Renal cortex interstitium (tissue), 11 donors: ENCODE results near the gene ASB15. TPM values are rescaled to one million over a fixed set of nuclear protein-coding genes. Genes with fewer than 3 reads are reported as not detected.

ENCODE experiments used
- DNase-seq, 11 donors: peaks; one replicate each; pipeline ENCODE4 v3.0.0-alpha.2; 2013; ENCODE audit warnings: low read depth in 9 of 11, low spot score in 4 of 11; ENCODE audit errors: extremely low read depth in 1 of 11
- polyA plus RNA-seq, 3 donors: library from polyadenylated mRNA; unstranded; fragments of 120-200 nt; gene quantifications; one replicate each; pipeline ENCODE4 v1.2.1, GENCODE V29; 2013; ENCODE audit not compliant: insufficient read length in 3 of 3

Gene ASB15
- polyA plus RNA-seq, 3 donors, result 1.7 to 2.8 (median 2.1) TPM

DNA sequence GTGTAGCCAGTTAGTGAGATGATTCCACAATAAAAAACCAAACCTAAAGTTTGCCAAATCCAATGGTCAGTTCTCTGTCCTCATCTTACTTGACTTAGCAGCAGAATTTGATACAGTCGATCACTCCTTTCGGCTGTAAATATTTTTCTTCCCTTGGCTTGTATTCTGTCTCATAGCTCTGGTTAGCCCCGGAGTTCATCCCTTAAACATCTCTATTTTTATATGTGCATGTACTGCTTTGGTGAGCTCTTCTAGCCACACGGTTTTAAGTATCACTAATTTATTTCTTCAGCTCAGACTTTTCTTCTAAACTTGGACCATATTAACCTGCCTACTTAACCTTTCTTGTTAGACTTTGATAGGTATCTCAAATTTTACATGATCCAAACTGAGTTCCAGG, 17.8 kb upstream of the ASB15 start:
- DNase-seq, result no peak

DNA sequence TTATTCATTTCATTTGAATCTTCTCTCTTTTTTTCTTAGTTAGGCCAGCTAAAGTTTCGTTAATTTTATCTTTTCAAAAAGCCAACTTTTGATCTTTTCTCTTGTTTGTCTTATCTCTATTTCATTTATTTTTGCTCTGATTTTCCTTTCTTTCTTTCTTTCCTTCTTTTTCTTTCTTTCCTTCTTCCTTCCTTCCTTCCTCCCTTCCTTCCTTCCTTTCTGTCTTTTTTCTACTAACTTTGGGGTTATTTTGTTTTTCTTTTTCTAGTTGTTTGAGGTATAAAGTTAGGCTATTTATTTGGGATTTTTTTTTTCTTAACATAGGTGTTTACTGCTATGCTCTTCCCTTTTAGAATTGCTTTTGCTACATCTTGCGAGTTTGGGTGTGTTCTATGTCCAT, 13.2 kb upstream of the ASB15 start:
- DNase-seq, result no peak

DNA sequence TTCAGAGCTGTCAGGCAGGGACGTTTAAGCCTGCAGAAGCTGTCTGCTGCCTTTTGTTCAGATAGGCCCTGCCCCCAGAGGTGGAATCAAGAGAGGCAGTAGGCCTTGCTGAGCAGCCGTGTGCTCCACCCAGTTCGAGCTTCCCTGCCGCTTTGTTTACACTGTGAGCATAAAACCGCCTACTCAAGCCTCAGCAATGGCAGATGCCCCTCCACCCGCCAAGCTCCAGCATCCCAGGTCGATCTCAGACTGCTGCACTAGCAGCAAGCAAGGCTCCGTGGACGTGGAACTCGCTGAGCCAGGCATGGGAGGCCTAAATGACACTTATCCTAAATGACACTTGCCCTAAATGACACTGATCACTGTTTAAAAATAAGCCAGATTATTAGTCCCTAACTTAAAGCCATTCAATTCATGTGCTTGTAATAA, 6.8 kb upstream of the ASB15 start:
- DNase-seq, result no peak

DNA sequence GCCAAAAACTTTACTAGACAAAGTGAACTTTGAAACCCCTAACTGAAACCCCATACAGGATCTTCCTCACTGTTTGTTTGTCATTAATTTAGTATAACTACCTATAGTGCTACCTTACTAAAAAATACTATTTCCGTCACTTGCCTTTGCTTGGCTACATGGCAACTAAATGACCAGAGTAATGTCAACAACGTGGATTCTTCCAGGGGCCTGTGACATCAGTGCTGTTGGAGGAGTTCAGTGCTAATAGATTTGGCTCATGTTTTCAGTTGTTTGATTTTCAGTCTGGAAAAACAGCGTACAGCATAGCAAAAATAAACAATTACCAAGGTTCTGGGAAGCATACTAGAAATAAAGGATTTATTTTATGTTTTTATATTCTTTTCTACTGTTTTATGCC, 3.0 kb upstream of the ASB15 start:
- DNase-seq, result no peak

DNA sequence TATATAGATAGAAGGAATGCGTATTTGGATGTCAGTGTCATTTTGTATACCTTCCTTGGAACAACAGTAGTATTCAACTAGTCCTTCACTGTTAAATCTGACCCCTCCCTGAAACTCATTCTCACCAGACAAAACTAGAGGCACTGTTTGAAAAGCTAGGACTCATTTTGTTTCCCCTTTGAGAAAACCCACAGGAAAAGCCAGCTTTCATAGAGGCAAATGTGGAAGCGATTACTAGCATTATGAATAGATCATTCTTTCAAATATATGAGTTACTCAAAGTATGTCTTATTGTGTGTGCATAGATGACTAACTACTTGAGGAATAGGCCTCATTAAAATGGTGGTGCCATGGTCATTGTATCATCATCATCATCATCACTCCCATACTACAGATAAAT, 1.9 kb upstream of the ASB15 start:
- DNase-seq, result no peak

DNA sequence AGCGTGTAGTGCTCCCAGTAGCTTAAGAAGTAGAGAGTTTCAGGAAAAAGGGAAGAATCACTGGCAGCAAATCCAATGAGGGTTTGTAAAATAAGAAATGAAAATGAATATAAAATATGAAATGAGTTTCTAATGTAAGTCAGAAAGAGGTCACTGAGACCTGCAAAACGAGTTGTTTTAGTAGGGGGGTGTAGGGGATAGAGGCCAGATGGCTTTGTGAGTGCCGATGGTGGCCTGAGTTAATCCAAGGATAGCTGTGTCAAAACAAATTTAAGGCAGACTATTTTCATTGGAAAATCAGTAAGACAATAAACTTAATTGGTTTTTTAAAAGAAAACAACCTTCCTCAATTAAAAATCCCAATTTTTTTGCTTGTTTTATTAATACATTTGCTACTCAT, 745 bp upstream of the ASB15 start:
- no peak for DNase-seq

DNA sequence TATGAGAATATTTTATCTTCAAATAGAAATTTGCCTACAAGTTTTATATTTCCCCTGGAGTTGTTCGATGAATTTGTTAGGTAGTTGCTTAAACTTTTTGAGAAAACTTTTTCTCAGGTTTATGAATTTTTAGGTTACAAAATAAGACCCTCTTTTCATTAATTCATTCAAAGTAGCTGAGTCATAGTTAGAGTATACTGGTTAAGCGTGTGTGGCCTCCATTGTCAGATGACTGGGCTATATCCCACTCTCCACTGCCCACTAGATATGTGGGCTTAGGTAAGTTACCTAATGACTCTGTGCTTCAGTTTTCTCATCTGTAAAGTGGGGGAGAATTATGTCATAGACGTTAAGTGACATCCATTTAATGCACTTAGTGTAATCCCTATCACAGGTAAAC, 1.0 kb downstream of the ASB15 start:
- DNase-seq, result no peak

DNA sequence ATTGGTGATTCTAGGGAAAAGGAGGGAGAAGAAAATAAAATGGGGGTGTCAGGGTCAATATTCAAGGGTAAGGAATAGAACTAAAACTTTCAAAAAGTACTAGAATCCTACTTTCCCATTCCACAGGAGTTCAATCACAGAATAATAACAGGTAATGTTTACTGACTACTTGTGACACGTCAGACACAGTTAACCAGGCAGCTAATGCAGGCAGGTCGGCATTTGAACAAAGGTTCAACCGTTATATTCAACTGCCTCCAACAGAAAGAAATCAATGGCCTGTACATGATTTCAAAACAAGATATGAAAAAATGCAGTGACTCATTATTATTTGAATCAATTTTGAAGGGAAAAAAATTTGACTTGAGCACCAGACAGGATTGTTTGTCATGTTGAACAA, 3.1 kb downstream of the ASB15 start:
- no peak for DNase-seq

DNA sequence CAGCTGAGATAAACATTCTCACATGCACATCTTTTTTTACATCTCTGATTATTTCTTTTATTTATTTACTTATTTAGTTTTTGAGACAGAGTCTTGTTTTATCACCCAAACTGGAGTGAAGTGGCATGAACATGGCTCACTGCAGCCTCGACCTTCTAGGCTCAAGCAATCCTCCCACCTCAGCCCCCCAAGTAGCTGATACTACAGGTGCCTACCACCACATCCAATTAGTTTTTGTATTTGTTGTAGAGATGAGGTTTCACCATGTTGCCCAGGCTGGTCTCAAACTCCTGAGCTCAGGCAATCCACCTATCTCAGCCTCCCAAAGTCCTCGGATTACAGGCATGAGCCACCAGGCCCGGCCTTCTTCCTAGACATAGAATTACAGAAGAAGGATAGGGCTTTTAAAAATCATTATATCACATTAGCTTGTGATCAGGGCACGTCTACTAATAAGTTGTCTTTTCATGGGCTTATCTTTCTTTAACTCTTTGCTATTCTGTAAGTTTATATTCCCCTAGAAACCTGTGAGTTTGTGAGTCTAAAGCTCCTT, 5.9 kb downstream of the ASB15 start:
- no peak for DNase-seq

DNA sequence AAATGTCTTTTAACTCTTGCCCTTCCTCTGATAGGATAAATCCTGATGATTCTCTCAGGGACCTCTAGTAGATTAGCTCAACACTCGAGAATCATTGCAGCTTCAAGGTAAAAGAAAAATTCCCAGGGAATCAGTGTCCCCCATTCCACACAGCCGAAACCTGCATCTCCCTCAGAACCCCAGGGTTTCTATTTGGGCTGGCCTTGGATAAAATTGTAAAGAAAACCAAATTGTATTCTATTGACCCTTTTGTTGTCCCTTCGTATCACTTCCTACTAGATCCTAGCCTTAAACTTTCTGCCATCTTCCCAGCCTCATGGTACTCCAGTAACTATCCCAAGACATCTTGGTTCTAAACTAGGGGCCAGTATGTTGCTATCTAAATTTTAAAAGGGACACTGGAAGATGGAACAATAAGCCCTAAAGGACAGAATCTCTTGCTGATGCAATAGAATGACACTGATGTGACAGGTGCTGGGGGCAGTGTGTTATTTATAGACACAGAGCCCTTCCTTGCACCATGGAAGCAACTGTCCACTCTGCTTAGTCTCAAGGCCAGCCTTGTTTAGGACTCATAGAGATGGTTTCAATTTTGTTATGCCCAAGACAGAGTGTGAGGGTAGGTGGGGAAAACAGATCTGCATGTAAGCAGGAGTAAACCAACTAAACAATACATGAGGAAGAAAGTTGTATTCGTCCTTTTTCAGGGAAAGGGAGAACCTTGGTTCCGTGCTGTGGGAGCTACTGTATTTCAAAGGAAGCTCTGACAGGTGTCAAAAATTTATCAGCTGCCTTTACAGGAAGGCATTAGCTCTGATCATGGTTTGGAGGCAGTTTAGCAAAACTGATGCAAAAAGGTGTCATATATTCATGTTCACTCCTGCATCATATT, 7.6 kb downstream of the ASB15 start:
- DNase-seq, result no peak

DNA sequence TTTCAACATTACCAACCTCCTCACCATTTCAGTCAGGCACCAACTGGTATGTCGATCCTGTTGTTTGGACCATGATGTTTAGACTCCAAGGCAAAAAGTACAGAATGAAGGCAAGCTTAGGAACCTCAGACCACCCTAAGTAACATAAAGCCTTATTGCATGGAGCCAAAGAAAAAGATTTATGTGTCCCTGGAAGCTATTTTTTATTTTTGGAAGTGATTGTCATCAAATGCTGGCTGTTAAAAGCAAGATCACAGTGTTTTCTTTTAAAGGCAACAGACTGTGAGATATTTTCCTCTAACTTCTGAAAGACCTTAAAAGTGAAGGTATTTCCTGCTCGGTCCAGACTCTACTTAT, 8.2 kb downstream of the ASB15 start:
- no peak for DNase-seq

DNA sequence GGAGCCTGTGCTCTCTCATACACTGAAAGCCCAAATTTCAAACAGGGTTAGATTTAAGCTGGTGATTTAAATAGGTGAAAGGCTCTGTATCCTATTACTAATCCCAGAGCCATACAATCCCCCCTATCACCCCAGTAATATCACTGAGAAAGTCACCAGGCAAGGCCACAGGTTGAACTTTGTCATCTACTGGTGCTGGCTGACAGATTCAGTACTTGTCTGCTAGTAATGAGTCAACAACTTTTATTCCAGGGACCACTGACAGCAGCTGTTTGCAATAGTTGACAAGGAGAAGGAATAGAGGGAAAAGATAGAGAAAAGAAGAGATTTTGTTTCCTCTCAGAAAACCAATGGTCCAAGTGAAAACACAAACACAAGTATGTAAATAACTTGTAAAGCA, 10.4 kb downstream of the ASB15 start:
- DNase-seq, result no peak

DNA sequence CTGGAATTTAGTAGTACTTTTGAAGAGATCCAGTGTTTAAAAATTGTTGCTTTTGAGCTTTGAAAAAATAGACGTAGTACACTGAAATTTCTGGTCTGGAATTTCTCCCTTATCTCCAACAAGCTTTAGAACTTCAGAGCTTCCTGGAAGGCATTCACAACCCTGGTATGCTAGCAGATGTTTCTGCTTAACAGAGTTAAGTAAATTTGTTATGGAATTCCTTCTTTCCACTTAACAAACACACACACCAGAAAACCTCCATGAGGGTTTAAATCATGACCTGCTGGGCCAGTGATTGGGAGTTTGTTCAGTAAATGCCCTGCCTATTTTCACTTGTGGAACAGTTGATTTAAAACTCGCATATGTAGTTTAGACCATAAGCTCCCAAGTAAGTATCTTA, 13.7 kb downstream of the ASB15 start:
- DNase-seq, result peak in 3 of 11 donors; percentile 16 to 33 (median 23)

DNA sequence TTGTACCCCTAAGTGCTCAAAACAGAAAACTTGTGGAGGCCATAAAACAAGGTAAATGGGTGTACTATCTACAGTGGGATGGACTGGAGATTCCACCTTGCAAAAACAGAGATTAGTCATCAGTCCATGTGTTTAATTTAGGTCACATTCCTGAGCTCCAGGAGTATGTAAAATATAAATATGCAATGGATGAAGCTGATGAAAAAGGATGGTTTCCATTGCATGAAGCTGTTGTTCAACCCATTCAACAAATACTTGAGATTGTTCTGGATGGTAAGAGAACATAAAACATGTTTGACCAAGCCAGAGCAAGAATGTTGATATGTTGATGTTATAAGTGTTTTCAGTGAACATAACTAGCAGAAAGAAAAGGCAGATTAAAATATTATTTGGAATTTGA, 14.6 kb downstream of the ASB15 start:
- DNase-seq, result no peak

DNA sequence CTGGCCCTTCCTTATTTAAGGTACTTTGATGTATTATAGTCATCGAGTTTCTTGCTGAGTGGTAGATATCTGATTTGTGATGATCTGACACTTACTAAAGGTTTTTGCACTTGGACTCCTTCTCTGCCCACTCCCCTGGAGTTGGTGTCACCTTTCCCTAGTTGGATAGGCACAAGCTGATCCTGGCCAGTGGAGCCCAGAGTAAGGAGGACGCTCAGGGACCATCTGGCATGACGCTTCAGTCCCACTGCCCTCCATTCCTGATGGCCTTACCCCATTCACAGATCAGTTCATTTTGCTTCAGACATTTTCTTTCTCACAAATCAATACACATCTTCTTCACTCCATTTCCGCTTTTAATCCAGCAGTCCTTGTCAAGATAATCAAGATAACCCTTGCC, 20.1 kb downstream of the ASB15 start:
- no peak for DNase-seq

DNA sequence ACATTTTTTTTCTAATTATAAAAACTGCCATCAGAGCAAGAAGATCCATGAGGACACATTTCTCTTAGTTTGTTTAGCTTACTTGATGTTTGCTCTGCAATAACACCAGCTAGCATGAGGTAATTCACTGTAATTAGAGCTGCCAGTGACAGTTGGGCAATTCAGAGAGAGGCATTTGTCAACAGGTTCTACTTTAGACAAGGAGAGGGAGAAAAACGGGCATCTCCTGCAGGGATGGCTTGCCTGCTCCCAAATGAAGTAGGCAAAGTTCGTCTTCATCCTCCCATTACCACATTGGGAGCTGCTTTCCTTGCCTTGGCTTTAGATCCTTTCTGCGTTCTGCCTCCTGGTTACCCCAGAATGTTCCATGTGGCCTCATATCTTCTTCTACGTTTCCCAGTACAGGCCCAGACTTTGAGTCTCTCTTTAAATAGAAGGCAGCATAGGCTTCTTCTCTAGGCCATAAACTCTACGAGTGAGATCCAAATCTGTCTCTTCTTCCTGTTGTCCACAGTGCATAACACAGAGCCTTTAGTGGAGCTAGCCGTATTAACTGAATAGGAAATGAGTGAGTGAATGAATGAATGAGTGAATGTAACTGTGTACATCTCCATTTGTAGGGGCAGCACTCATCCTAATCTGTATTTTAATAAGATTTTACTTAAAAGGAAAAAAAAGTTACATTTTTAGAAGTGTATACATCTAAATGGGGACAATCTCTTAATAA, 21.2 kb downstream of the ASB15 start:
- no peak for DNase-seq

DNA sequence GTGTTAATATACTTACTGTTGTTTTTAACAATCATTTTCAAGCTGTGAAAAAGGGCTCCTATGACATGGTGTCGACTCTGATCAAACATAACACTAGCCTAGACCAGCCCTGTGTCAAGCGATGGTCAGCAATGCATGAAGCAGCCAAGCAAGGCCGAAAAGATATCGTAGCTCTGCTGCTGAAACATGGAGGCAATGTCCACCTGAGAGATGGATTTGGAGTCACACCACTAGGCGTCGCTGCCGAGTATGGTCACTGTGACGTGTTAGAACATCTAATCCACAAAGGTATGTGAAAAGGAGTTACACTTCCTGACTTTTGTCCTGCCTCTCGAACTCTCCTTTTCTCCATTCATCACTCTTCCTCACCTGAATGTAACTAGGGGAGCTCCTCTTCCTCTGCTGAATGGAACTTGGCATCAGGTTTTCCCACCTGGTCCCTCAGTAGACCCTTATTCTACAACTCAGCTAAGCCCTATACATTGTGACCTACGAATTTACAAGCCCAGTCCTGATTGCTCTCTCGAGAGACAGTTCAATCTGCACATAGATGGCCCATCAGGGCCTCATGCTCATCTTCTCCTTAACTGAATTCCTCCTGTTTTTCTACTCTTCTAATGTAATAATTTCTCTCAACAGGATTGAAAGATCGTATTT, 23.0 kb downstream of the ASB15 start:
- DNase-seq, result no peak

DNA sequence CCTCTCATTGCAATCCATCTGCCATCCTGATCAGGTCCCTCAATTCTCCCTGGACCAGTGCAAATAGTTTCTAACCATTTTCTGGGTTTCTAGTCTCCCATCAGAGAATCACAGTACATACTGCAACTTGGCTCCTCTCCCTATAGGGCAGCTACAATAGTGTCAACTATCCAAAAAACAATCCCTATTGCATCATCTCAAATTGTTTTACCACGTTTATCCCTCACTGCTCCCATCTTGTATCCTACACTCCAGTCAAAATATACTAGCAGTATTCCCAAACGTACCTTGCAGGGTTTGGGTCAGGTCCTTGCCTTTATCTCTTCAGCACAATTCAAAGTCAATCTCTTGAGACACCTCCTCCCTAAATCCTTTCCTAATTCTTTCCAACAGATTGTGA, 23.6 kb downstream of the ASB15 start:
- no peak for DNase-seq

DNA sequence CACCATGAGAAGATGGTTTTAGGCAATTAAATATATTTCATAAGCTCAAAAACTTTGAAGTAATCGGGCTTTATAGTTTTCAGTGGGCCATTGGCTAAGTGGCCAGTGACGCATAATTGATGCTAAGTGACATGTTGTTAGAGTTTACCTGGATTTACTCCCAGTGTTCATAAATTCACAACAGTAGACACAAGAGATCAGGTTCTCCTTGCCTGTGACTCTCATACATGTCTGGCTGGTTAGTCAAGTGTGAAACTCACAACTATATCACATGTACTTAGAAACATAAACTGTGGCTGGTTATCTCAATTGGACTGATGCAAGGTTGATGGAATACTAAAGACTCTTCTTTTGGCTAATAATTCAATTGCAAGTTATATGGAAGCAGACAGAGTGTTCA, 26.2 kb downstream of the ASB15 start:
- DNase-seq, result no peak

DNA sequence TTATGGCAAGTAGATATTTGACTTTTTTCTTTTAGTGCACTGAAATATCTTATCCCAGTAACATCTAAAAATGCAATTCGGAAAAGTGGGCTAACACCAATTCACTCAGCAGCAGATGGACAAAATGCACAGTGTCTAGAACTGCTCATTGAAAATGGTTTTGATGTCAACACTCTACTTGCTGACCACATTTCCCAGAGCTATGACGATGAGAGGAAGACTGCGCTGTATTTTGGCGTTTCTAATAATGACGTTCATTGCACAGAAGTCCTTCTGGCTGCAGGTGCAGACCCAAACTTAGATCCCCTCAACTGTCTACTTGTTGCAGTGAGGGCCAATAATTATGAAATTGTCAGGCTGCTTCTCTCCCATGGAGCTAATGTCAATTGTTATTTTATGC, 27.2 kb downstream of the ASB15 start:
- DNase-seq, result no peak
